KOPT-K1 (cell line): ENCODE results near the gene RAB6B.
A peak's percentile ranks its signal among the peaks of the same experiment; 100 is the strongest.

Source experiments
- H3K27ac ChIP-seq: fragments of 200-600 bp; sonication (generic); 2 replicates; pipeline ENCODE4 v1.5.1; 2016; ENCODE audit warnings: antibody characterized with exemption, mild to moderate bottlenecking, low read depth, low read length; ENCODE audit not compliant: poor library complexity, severe bottlenecking
- H3K36me3 ChIP-seq: fragments of 200-600 bp; sonication (generic); 2 replicates; pipeline ENCODE4 v1.5.1; 2017; ENCODE audit warnings: antibody characterized with exemption, mild to moderate bottlenecking, low read length, moderate library complexity; ENCODE audit not compliant: insufficient read depth
- H3K9me3 ChIP-seq: fragments of 200-600 bp; sonication (generic); 2 replicates; pipeline ENCODE4 v1.5.1; 2017; ENCODE audit warnings: antibody characterized with exemption, low read length, mild to moderate bottlenecking; ENCODE audit not compliant: insufficient read depth, poor library complexity, severe bottlenecking

The RAB6B gene

GRCh38 chr3:133934996-133935842, 39.5 kb upstream of the RAB6B start:
- no peaks in the 10 kb centered on the region for H3K9me3 ChIP-seq
- no peak overlapping the region for H3K27ac ChIP-seq
- no peaks in the 10 kb centered on the region for H3K36me3 ChIP-seq

GRCh38 chr3:133934073-133934970, 38.6 kb upstream of the RAB6B start:
- H3K27ac ChIP-seq: no peak overlapping the region
- no peaks in the 10 kb centered on the region for H3K36me3 ChIP-seq
- no peaks in the 10 kb centered on the region for H3K9me3 ChIP-seq

GRCh38 chr3:133933097-133934024, 37.7 kb upstream of the RAB6B start:
- Histone ChIP-seq H3K36me3 (no peaks in the 10 kb centered on the region), H3K9me3 (no peaks in the 10 kb centered on the region), H3K27ac (no peak overlapping the region)

- H3K27ac ChIP-seq: no peak overlapping the region
- H3K9me3 ChIP-seq: no peaks in the 10 kb centered on the region
Observed at GRCh38 chr3:133932009-133932408, 36.3 kb upstream of the RAB6B start.

GRCh38 chr3:133931084-133931483, 35.4 kb upstream of the RAB6B start:
- Histone ChIP-seq H3K9me3 (no peaks in the 10 kb centered on the region), H3K27ac (no peak overlapping the region), H3K36me3 (no peaks in the 10 kb centered on the region)

More at GRCh38 chr3:133932009-133932408, 36.3 kb upstream of the RAB6B start:
- no peaks in the 10 kb centered on the region for H3K36me3 ChIP-seq

GRCh38 chr3:133930341-133930933, 34.8 kb upstream of the RAB6B start:
- Histone ChIP-seq H3K9me3 (no peaks in the 10 kb centered on the region), H3K27ac (no peak overlapping the region), H3K36me3 (no peaks in the 10 kb centered on the region)

- H3K27ac ChIP-seq: no peak overlapping the region
- no peaks in the 10 kb centered on the region for H3K36me3 ChIP-seq
- H3K9me3 ChIP-seq: no peaks in the 10 kb centered on the region
Observed at GRCh38 chr3:133928903-133929607, 33.4 kb upstream of the RAB6B start.

- no peaks in the 10 kb centered on the region for H3K9me3 ChIP-seq
- no peaks in the 10 kb centered on the region for H3K36me3 ChIP-seq
- H3K27ac ChIP-seq: peak overlapping the region; percentile 1
Observed at GRCh38 chr3:133928136-133928893, 32.6 kb upstream of the RAB6B start.

GRCh38 chr3:133927540-133928066, 31.9 kb upstream of the RAB6B start:
- Histone ChIP-seq H3K36me3 (no peaks in the 10 kb centered on the region), H3K27ac (peak overlapping the region; percentile 1), H3K9me3 (no peaks in the 10 kb centered on the region)

- Histone ChIP-seq H3K27ac (no peak overlapping the region), H3K9me3 (no peaks in the 10 kb centered on the region), H3K36me3 (no peaks in the 10 kb centered on the region)
Observed at GRCh38 chr3:133926736-133927539, 31.3 kb upstream of the RAB6B start.

- no peaks in the 10 kb centered on the region for H3K9me3 ChIP-seq
- no peaks in the 10 kb centered on the region for H3K36me3 ChIP-seq
- H3K27ac ChIP-seq: no peak overlapping the region
Observed at GRCh38 chr3:133925960-133926735, 30.5 kb upstream of the RAB6B start.

GRCh38 chr3:133924041-133924440, 28.4 kb upstream of the RAB6B start:
- Histone ChIP-seq H3K27ac (no peak overlapping the region), H3K9me3 (peaks cover 5% of the 10 kb centered on the region), H3K36me3 (no peaks in the 10 kb centered on the region)
